Measurements from ENCODE around the gene PIWIL1. TPM values are rescaled to one million over a fixed set of nuclear protein-coding genes. Genes with fewer than 3 reads are reported as not detected.

PIWIL1 gene
- total RNA-seq, 4 donors from 2014 or later = not detected

DNA sequence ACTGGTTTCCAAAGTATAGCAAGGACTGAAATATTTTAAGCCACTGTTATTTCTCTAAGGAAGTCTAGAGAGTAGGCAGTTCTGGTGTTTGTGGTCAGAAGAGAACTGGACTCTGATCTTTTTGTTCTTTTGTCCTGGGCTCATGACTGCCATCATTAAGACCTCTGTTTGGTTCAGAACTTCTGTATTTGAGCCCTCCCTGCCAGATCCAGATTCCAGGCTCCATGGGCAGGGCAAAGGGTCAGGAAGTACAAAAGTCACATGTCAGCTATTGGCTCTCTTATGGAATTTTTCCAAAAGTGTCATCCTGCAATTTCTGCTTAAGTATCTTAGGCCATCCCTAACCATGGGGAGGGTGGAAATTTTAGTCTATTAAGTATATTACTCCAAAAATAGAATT lies 6.8 kb downstream of the PIWIL1 start:
- H3K27me3 ChIP-seq = peaks cover 39% of the 10 kb centered on the region
- H3K27ac ChIP-seq = no peak overlapping the region
- H3K36me3 ChIP-seq = no peaks in the 10 kb centered on the region
- peaks cover 0 to 1% (median 0%) of the 10 kb centered on the region in 3 donors for H3K4me1 ChIP-seq
- TF ChIP-seq POLR2AphosphoS5 (IDR thresholded peaks at IDR 0.05) (no peak), POLR2A (IDR thresholded peaks at IDR 0.05) (no peak), EP300 (IDR thresholded peaks at IDR 0.05) (no peak)
- TF ChIP-seq, protein P1, sequence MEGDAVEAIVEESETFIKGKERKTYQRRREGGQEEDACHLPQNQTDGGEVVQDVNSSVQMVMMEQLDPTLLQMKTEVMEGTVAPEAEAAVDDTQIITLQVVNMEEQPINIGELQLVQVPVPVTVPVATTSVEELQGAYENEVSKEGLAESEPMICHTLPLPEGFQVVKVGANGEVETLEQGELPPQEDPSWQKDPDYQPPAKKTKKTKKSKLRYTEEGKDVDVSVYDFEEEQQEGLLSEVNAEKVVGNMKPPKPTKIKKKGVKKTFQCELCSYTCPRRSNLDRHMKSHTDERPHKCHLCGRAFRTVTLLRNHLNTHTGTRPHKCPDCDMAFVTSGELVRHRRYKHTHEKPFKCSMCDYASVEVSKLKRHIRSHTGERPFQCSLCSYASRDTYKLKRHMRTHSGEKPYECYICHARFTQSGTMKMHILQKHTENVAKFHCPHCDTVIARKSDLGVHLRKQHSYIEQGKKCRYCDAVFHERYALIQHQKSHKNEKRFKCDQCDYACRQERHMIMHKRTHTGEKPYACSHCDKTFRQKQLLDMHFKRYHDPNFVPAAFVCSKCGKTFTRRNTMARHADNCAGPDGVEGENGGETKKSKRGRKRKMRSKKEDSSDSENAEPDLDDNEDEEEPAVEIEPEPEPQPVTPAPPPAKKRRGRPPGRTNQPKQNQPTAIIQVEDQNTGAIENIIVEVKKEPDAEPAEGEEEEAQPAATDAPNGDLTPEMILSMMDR (IDR thresholded peaks at IDR 0.05) = no peak
- no peak for ATAC-seq
- no peaks in the 10 kb centered on the region for H3K9me3 ChIP-seq
- no peak overlapping the region for H3K4me3 ChIP-seq

DNA sequence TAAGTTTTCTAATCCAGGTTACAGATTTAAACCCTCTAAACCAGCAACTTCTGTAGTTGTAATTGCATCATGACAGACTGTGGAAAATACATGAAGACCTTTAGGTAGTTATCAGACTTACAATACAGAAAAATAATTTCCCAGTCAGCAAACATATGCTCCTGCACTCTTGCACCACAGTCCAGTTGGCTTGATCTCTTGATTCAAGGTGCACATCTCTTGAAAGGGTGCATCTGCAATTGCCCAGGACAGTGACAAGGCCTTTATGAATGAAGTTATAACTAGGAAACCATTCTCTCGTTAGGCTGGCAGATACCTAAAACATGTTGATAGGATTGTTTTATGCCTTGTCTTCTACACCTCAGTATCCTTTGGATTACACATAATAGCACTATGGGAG lies 7.6 kb downstream of the PIWIL1 start:
- 67 to 81% methylated on average over 1 of the region's 1 CpG for WGBS, 2 donors (ENCODE audit: low coverage in 1 of 2)
- ATAC-seq = no peak
- Histone ChIP-seq H3K9me3 (no peaks in the 10 kb centered on the region), H3K27me3 (peaks cover 39% of the 10 kb centered on the region), H3K4me1 (no peaks in the 10 kb centered on the region), H3K27ac (no peak overlapping the region), H3K4me3 (no peak overlapping the region), H3K36me3 (no peaks in the 10 kb centered on the region)
- no peak for TF ChIP-seq POLR2A (IDR thresholded peaks at IDR 0.05)
- TF ChIP-seq, protein P1 (IDR thresholded peaks at IDR 0.05) = no peak

DNA sequence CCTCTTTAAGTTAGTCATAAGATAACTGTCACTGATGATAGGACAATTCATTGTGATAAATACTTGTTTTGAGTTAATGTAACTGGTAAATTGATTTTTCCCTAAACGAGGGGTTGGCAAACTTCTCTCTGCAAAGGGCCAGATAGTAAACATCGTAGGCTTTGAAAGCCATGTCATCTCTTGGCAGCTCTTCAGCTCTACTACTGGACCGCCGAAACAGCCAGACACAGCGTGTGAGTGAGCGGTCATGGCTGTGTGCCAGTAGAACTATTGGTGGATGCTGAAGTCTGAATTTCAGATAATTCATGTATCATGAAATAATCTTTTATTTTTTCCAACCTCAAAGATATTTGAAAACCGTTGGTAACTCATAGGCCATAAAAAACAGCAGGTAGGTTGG lies 9.9 kb downstream of the PIWIL1 start:
- ATAC-seq = no peak
- no peaks in the 10 kb centered on the region for H3K4me1 ChIP-seq
- H3K27me3 ChIP-seq = peaks cover 49% of the 10 kb centered on the region
- no peaks in the 10 kb centered on the region for H3K9me3 ChIP-seq
- H3K4me3 ChIP-seq = no peak overlapping the region
- H3K36me3 ChIP-seq = no peaks in the 10 kb centered on the region
- WGBS, 2 donors (ENCODE audit: low coverage in 1 of 2) = 24 to 63% methylated on average over 7 of the region's 7 CpGs
- no peak overlapping the region for H3K27ac ChIP-seq
- TF ChIP-seq POLR2A (IDR thresholded peaks at IDR 0.05) = no peak

DNA sequence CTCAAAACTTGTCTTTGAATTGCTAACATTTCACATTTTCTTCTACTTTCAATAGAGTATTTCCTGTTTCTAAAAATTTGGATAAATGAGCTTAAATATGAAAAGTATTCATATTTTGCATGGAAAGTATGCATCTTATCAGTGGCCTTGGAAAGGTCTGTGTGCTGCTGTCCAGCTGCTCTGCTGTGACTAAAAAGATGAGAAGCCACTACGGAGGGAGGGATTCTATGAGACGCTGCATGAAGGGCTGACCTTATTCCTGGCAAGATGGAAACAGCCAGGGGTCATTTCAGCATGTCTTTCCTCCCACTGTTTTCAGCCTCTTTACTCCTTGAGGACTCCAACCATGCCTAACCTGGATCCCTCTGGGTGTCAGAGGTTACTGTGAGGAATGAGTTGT lies 13.0 kb downstream of the PIWIL1 start:
- H3K36me3 ChIP-seq = no peaks in the 10 kb centered on the region
- no peaks in the 10 kb centered on the region for H3K9me3 ChIP-seq
- 12 to 45% methylated on average over 2 of the region's 2 CpGs for WGBS, 2 donors (ENCODE audit: low coverage in 1 of 2)
- H3K4me3 ChIP-seq = no peak overlapping the region
- no peaks in the 10 kb centered on the region for H3K4me1 ChIP-seq
- no peak for ATAC-seq
- TF ChIP-seq POLR2A (IDR thresholded peaks at IDR 0.05) = no peak
- TF ChIP-seq, protein P1 (IDR thresholded peaks at IDR 0.05) = no peak
- no peak overlapping the region for H3K27ac ChIP-seq
- peaks cover 69% of the 10 kb centered on the region for H3K27me3 ChIP-seq

DNA sequence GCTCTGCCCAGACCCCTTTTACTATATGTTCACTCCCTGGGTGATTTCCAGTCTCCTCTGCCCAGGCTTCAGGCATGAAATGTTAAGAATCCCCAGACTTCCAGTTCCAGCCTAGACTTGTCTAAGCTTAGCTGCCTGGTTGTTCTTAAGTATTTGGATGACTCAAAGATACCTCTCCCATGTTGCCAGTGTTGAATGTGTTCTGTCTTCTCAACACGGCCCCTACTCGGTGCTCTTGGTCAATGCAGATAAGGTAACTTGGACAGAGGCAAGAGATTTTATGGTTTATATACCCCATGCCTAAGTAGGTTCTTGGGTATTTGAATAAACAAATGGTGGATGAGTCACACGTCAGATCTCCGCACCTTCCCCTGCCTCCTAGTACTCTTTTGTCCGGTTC lies 13.6 kb downstream of the PIWIL1 start:
- no peak for TF ChIP-seq POLR2AphosphoS5 (IDR thresholded peaks at IDR 0.05)
- Histone ChIP-seq H3K36me3 (no peaks in the 10 kb centered on the region), H3K9me3 (no peaks in the 10 kb centered on the region), H3K27ac (no peak overlapping the region), H3K4me3 (no peak overlapping the region), H3K4me1 (no peaks in the 10 kb centered on the region), H3K27me3 (peaks cover 71% of the 10 kb centered on the region)
- WGBS, 2 donors (ENCODE audit: low coverage in 1 of 2) = 68 to 78% methylated on average over 4 to 5 of the region's 5 CpGs
- no peak for ATAC-seq

DNA sequence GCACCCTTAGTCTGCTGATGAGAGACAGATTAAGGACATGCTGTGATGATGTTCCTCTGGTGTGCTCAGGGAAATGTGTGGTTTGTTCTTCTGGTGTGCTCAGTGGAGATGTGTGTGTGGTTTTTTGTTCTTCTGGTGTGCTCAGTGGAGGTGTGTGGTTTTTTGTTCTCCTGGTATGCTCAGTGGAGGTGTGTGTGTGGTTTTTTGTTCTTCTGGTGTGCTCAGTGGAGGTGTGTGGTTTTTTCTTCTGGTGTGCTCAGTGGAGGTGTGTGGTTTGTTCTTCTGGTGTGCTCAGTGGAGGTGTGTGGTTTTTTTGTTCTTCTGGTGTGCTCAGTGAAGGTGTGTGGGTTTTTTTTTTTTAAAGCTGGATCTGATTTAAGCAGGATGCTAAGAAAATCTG lies 15.4 kb downstream of the PIWIL1 start:
- no peak for ATAC-seq
- TF ChIP-seq, protein P1 (IDR thresholded peaks at IDR 0.05) = no peak
- TF ChIP-seq EP300 (IDR thresholded peaks at IDR 0.05) (no peak), POLR2A (IDR thresholded peaks at IDR 0.05) (no peak), POLR2AphosphoS5 (IDR thresholded peaks at IDR 0.05) (no peak)

More for the DNA sequence above, 15.4 kb downstream of the PIWIL1 start:
- Histone ChIP-seq H3K4me3 (no peak overlapping the region), H3K9me3 (no peaks in the 10 kb centered on the region), H3K27ac (no peak overlapping the region), H3K4me1 (no peaks in the 10 kb centered on the region), H3K36me3 (no peaks in the 10 kb centered on the region), H3K27me3 (peaks cover 74% of the 10 kb centered on the region)

Measured in gastroesophageal sphincter (tissue), 4 donors.